ENCODE results near the gene CFL2. TPM values are rescaled to one million over a fixed set of nuclear protein-coding genes. Genes with fewer than 3 reads are reported as not detected.

Gene CFL2
- total RNA-seq, 4 donors from 2014 or later, result 36.6 to 99.6 (median 82.3) TPM

DNA sequence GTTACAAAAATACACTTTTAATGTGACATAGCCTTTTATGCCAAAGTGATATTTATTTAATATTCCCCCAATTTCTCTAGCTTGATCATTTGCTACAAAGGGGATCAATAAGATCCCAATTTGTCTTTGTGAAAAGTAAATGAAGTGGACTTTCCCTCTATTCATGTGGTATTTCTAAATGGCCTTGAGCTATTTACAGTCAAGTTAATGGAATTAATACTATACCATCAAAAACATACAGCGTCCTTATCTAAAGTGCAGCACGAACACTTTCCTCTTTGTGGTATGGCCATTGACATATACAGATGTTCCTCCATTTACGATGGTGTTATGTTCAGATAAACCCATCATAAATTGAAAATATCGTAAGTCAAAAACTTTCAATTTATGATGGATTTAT lies 23.2 kb downstream of the CFL2 start:
- 92 to 93% methylated on average over 4 of the region's 4 CpGs for WGBS, 2 donors
- Histone ChIP-seq H3K27me3 (no peaks in the 10 kb centered on the region), H3K36me3 (no peaks in the 10 kb centered on the region), H3K4me3 (no peak overlapping the region), H3K27ac (no peak overlapping the region), H3K9me3 (no peaks in the 10 kb centered on the region), H3K4me1 (peaks cover 0 to 17% (median 0%) of the 10 kb centered on the region in 4 donors)
- TF ChIP-seq POLR2A (IDR thresholded peaks at IDR 0.05) (no peak), EP300 (IDR thresholded peaks at IDR 0.05) (no peak)
- TF ChIP-seq, protein P1, sequence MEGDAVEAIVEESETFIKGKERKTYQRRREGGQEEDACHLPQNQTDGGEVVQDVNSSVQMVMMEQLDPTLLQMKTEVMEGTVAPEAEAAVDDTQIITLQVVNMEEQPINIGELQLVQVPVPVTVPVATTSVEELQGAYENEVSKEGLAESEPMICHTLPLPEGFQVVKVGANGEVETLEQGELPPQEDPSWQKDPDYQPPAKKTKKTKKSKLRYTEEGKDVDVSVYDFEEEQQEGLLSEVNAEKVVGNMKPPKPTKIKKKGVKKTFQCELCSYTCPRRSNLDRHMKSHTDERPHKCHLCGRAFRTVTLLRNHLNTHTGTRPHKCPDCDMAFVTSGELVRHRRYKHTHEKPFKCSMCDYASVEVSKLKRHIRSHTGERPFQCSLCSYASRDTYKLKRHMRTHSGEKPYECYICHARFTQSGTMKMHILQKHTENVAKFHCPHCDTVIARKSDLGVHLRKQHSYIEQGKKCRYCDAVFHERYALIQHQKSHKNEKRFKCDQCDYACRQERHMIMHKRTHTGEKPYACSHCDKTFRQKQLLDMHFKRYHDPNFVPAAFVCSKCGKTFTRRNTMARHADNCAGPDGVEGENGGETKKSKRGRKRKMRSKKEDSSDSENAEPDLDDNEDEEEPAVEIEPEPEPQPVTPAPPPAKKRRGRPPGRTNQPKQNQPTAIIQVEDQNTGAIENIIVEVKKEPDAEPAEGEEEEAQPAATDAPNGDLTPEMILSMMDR (IDR thresholded peaks at IDR 0.05), result no peak
- DNase-seq (ENCODE audit: low spot score in 2 of 2), result no peak

DNA sequence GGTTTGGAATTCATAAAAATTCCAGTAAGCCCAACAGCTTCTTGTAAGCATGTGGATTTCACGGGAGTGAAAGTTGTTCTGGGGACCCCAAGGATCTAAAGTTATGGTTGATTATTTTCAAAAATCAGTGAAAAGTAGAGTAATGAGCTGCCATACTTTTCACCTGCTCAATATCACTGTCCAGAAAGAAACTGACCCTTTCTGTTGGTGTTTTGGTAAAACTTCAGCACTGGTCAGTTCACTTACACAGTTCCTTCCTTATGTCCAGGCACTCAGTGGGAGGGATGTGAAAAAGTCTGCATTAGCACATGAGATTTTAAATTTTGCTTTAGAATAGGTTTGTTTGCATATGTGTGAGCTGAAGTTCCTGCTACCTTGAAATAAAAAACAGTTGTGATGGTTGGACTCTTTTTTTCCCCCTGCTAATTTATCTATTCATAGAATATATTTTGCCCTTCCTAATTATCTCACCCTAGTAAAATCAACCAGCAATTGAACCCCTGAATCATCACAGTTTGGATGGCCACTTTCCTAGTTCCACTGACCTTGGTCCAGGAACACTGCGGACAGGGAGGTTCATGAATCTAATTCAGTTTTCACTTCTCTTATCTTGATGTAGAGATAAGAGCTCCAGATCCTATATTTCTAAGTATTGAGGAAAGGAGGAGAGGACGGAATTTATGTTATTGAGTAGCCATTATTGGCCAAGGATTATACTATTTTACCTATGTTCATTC lies 25.8 kb downstream of the CFL2 start:
- Histone ChIP-seq H3K36me3 (no peaks in the 10 kb centered on the region), H3K27me3 (no peaks in the 10 kb centered on the region), H3K4me3 (no peak overlapping the region), H3K9me3 (no peaks in the 10 kb centered on the region), H3K27ac (no peak overlapping the region), H3K4me1 (peaks cover 0 to 17% (median 0%) of the 10 kb centered on the region in 4 donors)
- TF ChIP-seq, protein P1 (IDR thresholded peaks at IDR 0.05), result no peak
- TF ChIP-seq EP300 (IDR thresholded peaks at IDR 0.05) (no peak), POLR2A (IDR thresholded peaks at IDR 0.05) (no peak)
- WGBS, 2 donors, result 76 to 82% methylated on average over 3 of the region's 3 CpGs
- DNase-seq (ENCODE audit: low spot score in 2 of 2), result no peak

DNA sequence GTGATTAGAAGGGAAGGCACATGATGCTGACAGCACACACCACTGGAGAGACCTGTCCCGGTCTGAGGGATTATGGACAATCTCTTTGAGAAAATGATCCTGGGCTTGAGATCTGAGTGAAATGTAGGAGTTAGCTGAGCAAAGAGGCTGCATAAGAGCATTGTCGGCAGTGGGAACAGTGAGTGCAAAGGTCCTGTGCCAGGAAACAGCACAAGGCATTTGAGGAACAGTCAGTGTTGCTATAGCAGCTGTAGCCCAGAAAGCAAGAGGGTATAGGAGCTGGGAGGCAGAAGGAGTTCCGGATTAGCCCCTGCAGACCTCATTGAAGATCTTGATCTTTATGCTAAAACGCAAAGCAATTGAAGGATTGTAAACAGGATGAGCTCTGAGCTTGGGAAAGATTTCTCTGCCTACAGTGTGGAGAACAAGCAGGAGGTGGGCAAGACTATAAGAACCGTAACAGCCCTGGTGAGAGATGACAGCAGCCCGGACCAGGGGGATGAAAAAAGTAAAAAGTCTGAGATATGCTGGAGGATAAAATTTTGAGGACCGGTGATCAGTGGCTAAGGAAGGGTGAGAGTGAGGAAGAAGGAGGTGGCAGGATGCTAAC lies 28.5 kb downstream of the CFL2 start:
- Histone ChIP-seq H3K4me3 (no peak overlapping the region), H3K9me3 (no peaks in the 10 kb centered on the region), H3K27ac (no peak overlapping the region), H3K36me3 (no peaks in the 10 kb centered on the region), H3K27me3 (no peaks in the 10 kb centered on the region), H3K4me1 (no peaks in the 10 kb centered on the region)
- TF ChIP-seq EP300 (IDR thresholded peaks at IDR 0.05) (no peak), POLR2A (IDR thresholded peaks at IDR 0.05) (no peak)
- TF ChIP-seq, protein P1 (IDR thresholded peaks at IDR 0.05), result no peak
- DNase-seq (ENCODE audit: low spot score in 2 of 2), result no peak
- WGBS, 2 donors, result 57 to 62% methylated on average over 7 of the region's 7 CpGs

DNA sequence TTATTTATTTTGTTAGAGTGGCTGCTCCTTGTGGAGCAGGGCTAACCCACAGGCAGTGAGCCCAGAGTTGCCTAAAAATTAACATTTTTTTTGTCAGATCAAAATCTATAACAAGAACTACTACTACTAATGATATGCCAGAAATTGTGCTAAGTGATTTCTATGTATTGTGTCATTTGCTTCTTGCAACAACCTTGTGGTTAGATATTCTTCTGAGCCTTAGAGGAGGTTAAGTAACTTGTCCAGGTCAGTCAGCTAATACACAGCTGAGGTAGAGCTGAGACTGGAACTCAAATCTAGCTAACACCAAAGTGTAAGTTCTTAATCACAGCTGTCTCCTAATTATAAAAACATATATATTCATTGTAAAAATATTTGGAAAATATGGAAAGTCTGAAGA lies 29.8 kb downstream of the CFL2 start:
- Histone ChIP-seq H3K27ac (no peak overlapping the region), H3K9me3 (no peaks in the 10 kb centered on the region), H3K4me1 (no peaks in the 10 kb centered on the region), H3K27me3 (no peaks in the 10 kb centered on the region), H3K36me3 (no peaks in the 10 kb centered on the region), H3K4me3 (no peak overlapping the region)
- TF ChIP-seq, protein P1 (IDR thresholded peaks at IDR 0.05), result no peak
- TF ChIP-seq POLR2A (IDR thresholded peaks at IDR 0.05) (no peak), EP300 (IDR thresholded peaks at IDR 0.05) (no peak)
- DNase-seq (ENCODE audit: low spot score in 2 of 2), result no peak

DNA sequence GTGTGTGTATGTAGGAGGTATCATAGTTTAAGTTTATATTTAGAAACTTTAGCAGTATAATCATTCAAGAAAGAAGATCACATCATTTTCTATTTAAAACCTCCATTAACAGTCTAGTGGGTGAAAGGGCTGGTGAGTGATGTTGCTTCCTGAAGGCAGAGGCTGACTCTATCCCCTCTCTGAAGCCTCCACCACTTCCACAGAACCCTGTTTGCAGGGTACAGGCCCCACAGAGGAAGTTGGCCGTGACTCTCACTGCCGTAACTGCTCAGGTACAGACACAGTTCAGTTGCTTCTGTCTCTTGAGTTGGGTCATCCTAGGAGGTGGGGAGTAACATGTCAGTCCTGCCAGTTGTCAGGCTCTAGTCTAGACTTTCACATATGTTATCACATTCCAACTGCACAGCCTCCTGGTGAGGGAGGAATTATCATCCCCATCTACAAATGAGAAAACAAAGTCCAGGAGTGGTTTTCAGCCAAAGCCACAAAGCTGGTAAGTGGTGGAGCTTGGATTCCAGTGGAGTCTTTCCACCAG lies 31.5 kb downstream of the CFL2 start:
- no peaks in the 10 kb centered on the region for H3K4me1 ChIP-seq

More for the DNA sequence above, 31.5 kb downstream of the CFL2 start:
- Histone ChIP-seq H3K4me3 (no peak overlapping the region), H3K36me3 (no peaks in the 10 kb centered on the region), H3K27me3 (no peaks in the 10 kb centered on the region), H3K27ac (no peak overlapping the region), H3K9me3 (no peaks in the 10 kb centered on the region)
- WGBS, 2 donors, result 82 to 83% methylated on average over 2 of the region's 2 CpGs
- DNase-seq (ENCODE audit: low spot score in 2 of 2), result no peak
- TF ChIP-seq POLR2A (IDR thresholded peaks at IDR 0.05) (no peak), EP300 (IDR thresholded peaks at IDR 0.05) (no peak)
- TF ChIP-seq, protein P1 (IDR thresholded peaks at IDR 0.05), result no peak

Data from tibial nerve (tissue), 4 donors.